Daoy (cell line): ENCODE data around the gene OR10V1. TPM values are rescaled to one million over a fixed set of nuclear protein-coding genes. Genes with fewer than 3 reads are reported as not detected.

Source experiments
- DNase-seq: peaks from one replicate; pipeline ENCODE4 v3.0.0-alpha.2; 2015; ENCODE audit warnings: low read depth
- total RNA-seq: library from RNA; depleted of rRNA; stranded (reverse); fragments of >200 nt; shearing (Covaris generic); gene quantifications from 2 replicates; pipeline ENCODE4 v1.2.3, GENCODE V29; 2014; rRNA removed

Gene OR10V1
- total RNA-seq: not detected in 2 replicates

- DNase-seq: no peak
These were observed at the start of gene OR10V1 for GRCh38 chr11:59713745-59714144. Gene OR10V1 (minus strand): TSS chr11:59713845. CDS start chr11:59713845, 0 bp downstream.

- no peak for DNase-seq
These were observed 48.3 kb upstream of the OR10V1 start for GRCh38 chr11:59761993-59762392.

GRCh38 chr11:59760771-59761170, 47.1 kb upstream of the OR10V1 start:
- DNase-seq: no peak

- no peak for DNase-seq
These were observed 46.3 kb upstream of the OR10V1 start for GRCh38 chr11:59759900-59760299.

- DNase-seq: no peak
These were observed 44.9 kb upstream of the OR10V1 start for GRCh38 chr11:59758401-59759037.

- peak; percentile 52 for DNase-seq
These were observed 43.2 kb upstream of the OR10V1 start for GRCh38 chr11:59756845-59757244.

- peak; percentile 31 for DNase-seq
These were observed 42.9 kb upstream of the OR10V1 start for GRCh38 chr11:59756558-59756840.

- DNase-seq: peak; percentile 80
These were observed 42.3 kb upstream of the OR10V1 start for GRCh38 chr11:59755701-59756557.

GRCh38 chr11:59754859-59755700, 41.4 kb upstream of the OR10V1 start, which contains the start of gene STX3:
Gene STX3 (plus strand): TSS chr11:59755376. CDS start chr11:59755606, 230 bp downstream.
- DNase-seq: peak; percentile 73

GRCh38 chr11:59754494-59754858, 40.8 kb upstream of the OR10V1 start:
- peak; percentile 24 for DNase-seq

GRCh38 chr11:59753650-59754493, 40.2 kb upstream of the OR10V1 start:
- peak; percentile 82 for DNase-seq

GRCh38 chr11:59746111-59746510, 32.5 kb upstream of the OR10V1 start:
- no peak for DNase-seq

- DNase-seq: no peak
These were observed 17.4 kb upstream of the OR10V1 start for GRCh38 chr11:59730896-59731565.

- DNase-seq: no peak
These were observed 16.2 kb upstream of the OR10V1 start for GRCh38 chr11:59729834-59730233.

GRCh38 chr11:59728913-59729312, 15.3 kb upstream of the OR10V1 start:
- DNase-seq: peak; percentile 9

GRCh38 chr11:59728154-59728553, 14.5 kb upstream of the OR10V1 start:
- no peak for DNase-seq

GRCh38 chr11:59727426-59727825, 13.8 kb upstream of the OR10V1 start:
- DNase-seq: no peak

- DNase-seq: no peak
These were observed 10.4 kb upstream of the OR10V1 start for GRCh38 chr11:59724066-59724465.

- DNase-seq: no peak
These were observed 5.9 kb upstream of the OR10V1 start for GRCh38 chr11:59719556-59719955.

GRCh38 chr11:59716051-59716450, 2.4 kb upstream of the OR10V1 start:
- DNase-seq: no peak
